GM12878 (cell line): Measurements from ENCODE around the gene MUC13. TPM values are rescaled to one million over a fixed set of nuclear protein-coding genes. Genes with fewer than 3 reads are reported as not detected.
A peak's percentile ranks its signal among the peaks of the same experiment; 100 is the strongest.

Experiments
- ATAC-seq: fragments of 200-7000 bp; cut with Tn5 transposase; 3 replicates; pipeline ENCODE4 v1.9.1; 2020; ENCODE audit warnings: mild to moderate bottlenecking, moderate library complexity
- BruUV-seq: library from RNA; stranded (reverse); fragments of 400-500 nt; replicated peaks from 2 replicates; lab custom pipeline; 2021; lab: Mats Ljungman, UMichigan
- CTCF ChIA-PET: fragments of 300-600 bp; sonication (Branson Sonifier 250); formaldehyde crosslinking; extraction: SDS; loops from one replicate; lab custom pipeline; 2021; ENCODE audit warnings: inconsistent platforms; lab: Yijun Ruan, JAX
- POLR2A ChIA-PET: fragments of 350-600 bp; formaldehyde crosslinking; extraction: SDS; loops from one replicate; lab custom pipeline; 2021; ENCODE audit warnings: inconsistent platforms; lab: Charles Lee
- RAD21 ChIA-PET: fragments of 300-600 bp; sonication (Branson Sonifier 250); formaldehyde crosslinking; loops from one replicate; lab custom pipeline; 2023; ENCODE audit warnings: antibody characterized with exemption; ENCODE audit not compliant: unreplicated experiment; lab: Charles Lee
- SMC1A ChIA-PET: fragments of 300-600 bp; sonication (Branson Sonifier 250); formaldehyde crosslinking; loops from one replicate; lab custom pipeline; 2023; ENCODE audit not compliant: unreplicated experiment, uncharacterized antibody; lab: Charles Lee
- DNase-seq: peaks from one replicate; pipeline ENCODE4 v3.0.0-alpha.2; 2011; ENCODE audit warnings: low read depth, low spot score
- FAIRE-seq: peaks from 3 replicates; lab custom pipeline; 2011; peaks lifted over from hg19 to GRCh38; lab: Jason Lieb, UNC
- H2AFZ ChIP-seq: 2 replicates; pipeline ENCODE4 v1.6.0; 2011; ENCODE audit warnings: low read depth, low read length, control low read depth; ENCODE audit not compliant: control insufficient read depth
- H3K27ac ChIP-seq: 2 replicates; pipeline ENCODE4 v1.5.1; 2011; ENCODE audit warnings: control low read depth; ENCODE audit not compliant: control insufficient read depth, insufficient read depth
- H3K27me3 ChIP-seq, 2 experiments: replicated peaks in 1 of 2; 2 replicates each; pipeline versions ENCODE4 v1.6.0 to v1.6.1; 2011; ENCODE audit warnings: low read length in 1 of 2; ENCODE audit not compliant: control insufficient read depth in 2 of 2, insufficient read depth in 2 of 2
- H3K36me3 ChIP-seq, 2 experiments: 2 replicates each; pipeline ENCODE4 v1.5.1; 2011; ENCODE audit warnings: low read length in 1 of 2; ENCODE audit not compliant: control insufficient read depth in 2 of 2, insufficient read depth in 2 of 2
- H3K4me1 ChIP-seq: 2 replicates; pipeline ENCODE4 v1.6.1; 2011; ENCODE audit warnings: mild to moderate bottlenecking, low read length, moderate library complexity, mixed read lengths; ENCODE audit not compliant: control insufficient read depth, insufficient read depth
- H3K4me2 ChIP-seq: 2 replicates; pipeline ENCODE4 v1.6.0; 2011; ENCODE audit warnings: control low read depth; ENCODE audit not compliant: control insufficient read depth, insufficient read depth
- H3K4me3 ChIP-seq: fragments of 200-600 bp; sonication (generic); 2 replicates; pipeline ENCODE4 v1.5.1; 2016
- H3K79me2 ChIP-seq: 2 replicates; pipeline ENCODE4 v1.6.0; 2011; ENCODE audit warnings: low read length; ENCODE audit not compliant: control insufficient read depth, insufficient read depth
- H3K9ac ChIP-seq: 2 replicates; pipeline ENCODE4 v1.8.0; 2011; ENCODE audit warnings: low read length, control low read depth, mixed read lengths; ENCODE audit not compliant: control insufficient read depth, insufficient read depth
- H3K9me3 ChIP-seq: replicated peaks from 3 replicates; pipeline ENCODE4 v1.5.1; 2011; ENCODE audit warnings: mild to moderate bottlenecking, low read length; ENCODE audit not compliant: control insufficient read depth, insufficient read depth
- H4K20me1 ChIP-seq: 2 replicates; pipeline ENCODE4 v1.6.0; 2011; ENCODE audit not compliant: control insufficient read depth, insufficient read depth
- CEBPB ChIP-seq, 2 experiments: fragments of 150-350 bp in 1 of 2; IDR thresholded peaks; 2 replicates each; pipeline ENCODE4 v1.6.1; 2012 to 2014; ENCODE audit warnings: low read depth in 2 of 2, low read length in 2 of 2, borderline replicate concordance in 1 of 2, inconsistent platforms in 1 of 2
- CREB1 ChIP-seq: IDR thresholded peaks from 2 replicates; pipeline ENCODE4 v1.6.1; 2012; ENCODE audit warnings: low read depth, mild to moderate bottlenecking, inconsistent platforms
- EGR1 ChIP-seq, 2 experiments: IDR thresholded peaks; 1 replicate in 1 of 2; 2 replicates in 1 of 2; pipeline ENCODE4 v1.6.1; 2011 to 2012; ENCODE audit warnings: low read depth in 2 of 2, low read length in 2 of 2, borderline replicate concordance in 1 of 2, mild to moderate bottlenecking in 1 of 2, moderate library complexity in 1 of 2
- IKZF1 ChIP-seq: fragments of 450-650 bp; conservative IDR thresholded peaks from 2 replicates; pipeline ENCODE4 v1.6.1; 2017; ENCODE audit warnings: antibody characterized with exemption, mild to moderate bottlenecking
- JUNB ChIP-seq: IDR thresholded peaks from 2 replicates; pipeline ENCODE4 v1.6.1; 2016; ENCODE audit warnings: antibody characterized with exemption, mild to moderate bottlenecking
- NFIC ChIP-seq: IDR thresholded peaks from 2 replicates; pipeline ENCODE4 v1.6.1; 2012; ENCODE audit warnings: low read depth, mild to moderate bottlenecking, inconsistent platforms, low read length, moderate library complexity
- PAX5 ChIP-seq: IDR thresholded peaks from 2 replicates; pipeline ENCODE4 v1.6.1; 2011; ENCODE audit warnings: low read depth, low read length, borderline replicate concordance
- RAD21 ChIP-seq: IDR thresholded peaks from 2 replicates; pipeline ENCODE4 v1.6.1; 2011; ENCODE audit warnings: mild to moderate bottlenecking, low read depth, low read length, moderate library complexity; ENCODE audit not compliant: insufficient read depth
- SMC3 ChIP-seq: IDR thresholded peaks from 2 replicates; pipeline ENCODE4 v1.6.1; 2011; ENCODE audit warnings: low read length, improper control_type of control experiment, borderline replicate concordance
- SPI1 ChIP-seq: IDR thresholded peaks from 2 replicates; pipeline ENCODE4 v1.6.1; 2011; ENCODE audit warnings: low read depth, mild to moderate bottlenecking, low read length, moderate library complexity, borderline replicate concordance; ENCODE audit not compliant: insufficient read depth
- STAT3 ChIP-seq: IDR thresholded peaks from 2 replicates; pipeline ENCODE4 v1.6.1; 2011; ENCODE audit warnings: low read depth, low read length, improper control_type of control experiment
- SUPT20H ChIP-seq: IDR thresholded peaks from 2 replicates; pipeline ENCODE4 v1.6.1; 2011; ENCODE audit warnings: low read depth, mild to moderate bottlenecking, low read length, moderate library complexity, borderline replicate concordance; ENCODE audit not compliant: control insufficient read depth
- SUZ12 ChIP-seq: fragments of 200-600 bp; sonication (generic); IDR thresholded peaks from one replicate; pipeline ENCODE4 v1.6.1; 2018; ENCODE audit warnings: antibody characterized with exemption, mild to moderate bottlenecking; ENCODE audit not compliant: unreplicated experiment
- ZBTB4 ChIP-seq: fragments of 450-650 bp; formaldehyde crosslinking; IDR thresholded peaks from 2 replicates; pipeline ENCODE4 v1.4.0; 2022; ENCODE audit warnings: mild to moderate bottlenecking, moderate library complexity
- WGBS: methylation state at CpG from one replicate; pipeline ENCODE4 v1.1.6; 2016; ENCODE audit warnings: low lambda C conversion rate; ENCODE audit not compliant: insufficient replicate concordance, insufficient coverage; ENCODE audit errors: missing lambda C conversion rate; 5-methylcytosine and 5-hydroxymethylcytosine counted together
- in situ Hi-C: fragments of 300-500 bp; cut with MboI; formaldehyde crosslinking; loops from 9 replicates; pipeline ENCODE4 v1.14.3; 2018; ENCODE audit warnings: mixed read lengths
- intact Hi-C: fragments of 100-400 bp; cut with micrococcal nuclease; formaldehyde crosslinking; loops from one replicate; pipeline ENCODE4 v1.14.2; 2022; ENCODE audit not compliant: unreplicated experiment
- polyA plus RNA-seq, 11 experiments: library from polyadenylated mRNA; depleted of rRNA in 4 of 11; unstranded in 6 of 11; stranded (reverse) in 5 of 11; fragments of >200 nt; fragmentation: Nextera tagmentation in 4 of 11; fragmentation: Illumina TruSeq in 1 of 11; extraction: Ambion mirVana in 4 of 11; extraction: Trizol in 1 of 11; gene quantifications; 1 replicate in 1 of 11; 2 replicates in 10 of 11; pipeline versions ENCODE4 v1.2.1 to v1.2.3, GENCODE V29; 2011 to 2016; ENCODE audit warnings: inconsistent platforms in 2 of 11, missing spikeins in 2 of 11, low read depth in 1 of 11
- total RNA-seq, 4 experiments: library from RNA; depleted of rRNA in 3 of 4; stranded (reverse); fragments of >200 nt in 3 of 4; fragmentation: Illumina TruSeq in 1 of 4; extraction: Trizol in 1 of 4; gene quantifications; 2 replicates each; pipeline versions ENCODE4 v1.2.1 to v1.2.3, GENCODE V29; 2013 to 2021

The MUC13 gene
- total and polyA plus RNA-seq, 10 of the 15 experiments (the other 5 are each of a cell fraction or from before 2014, with no cell fraction given) = 0.27 to 60.1 (median 0.76) TPM

GRCh38 chr3:124966521-124967445 lies 32.2 kb upstream of the MUC13 start:
- RAD21 ChIA-PET = no interaction called here

GRCh38 chr3:124965413-124965812 lies 30.9 kb upstream of the MUC13 start:
- ChIA-PET CTCF (interaction anchor here (0.6 to 1.3 kb wide), 3 partner anchors 27 to 54 kb away, joined by 3 read pairs; no protein-coding TSS in a partner anchor), SMC1A (interaction anchor here (1.7 to 2.9 kb wide), 4 partner anchors 13 to 38 kb away, joined by 8 to 18 read pairs (median 8); partner anchors contain the start of gene MUC13), RAD21 (no interaction called here), POLR2A (interaction anchor here (0.7 kb wide), 1 partner anchor 87 kb away, joined by 3 read pairs; no protein-coding TSS in a partner anchor)
- H3K4me1 ChIP-seq = no peaks in the 10 kb centered on the region
- H4K20me1 ChIP-seq = no peaks in the 10 kb centered on the region
- H3K9me3 ChIP-seq = no peaks in the 10 kb centered on the region
- H3K36me3 ChIP-seq = peaks cover 2 to 15% of the 10 kb centered on the region in 2 experiments
- no TSS peak for BruUV-seq
- no peak for FAIRE-seq
- no peaks in the 10 kb centered on the region for H3K79me2 ChIP-seq
- H3K4me3 ChIP-seq = no peak overlapping the region
- H3K27ac ChIP-seq = no peak overlapping the region
- intact Hi-C loops = no loop called here
- no peak overlapping the region for H3K4me2 ChIP-seq
- DNase-seq = peak; percentile 8
- peak; percentile 54 for ATAC-seq
- 47% methylated on average over 1 of the region's 1 CpG for WGBS
- in situ Hi-C loops = no loop called here
- H3K27me3 ChIP-seq = no peaks in the 10 kb centered on the region
- no peak overlapping the region for H3K9ac ChIP-seq
- no peak overlapping the region for H2AFZ ChIP-seq
- no peak for TF ChIP-seq SPI1
- TF ChIP-seq NFIC = no peak
- no peak for TF ChIP-seq STAT3
- no peak for TF ChIP-seq CREB1
- TF ChIP-seq IKZF1 = no peak
- TF ChIP-seq JUNB = 0 out of 2 replicates have a peak, but pooled peaks have one; percentile 25
- TF ChIP-seq ZBTB4 = no peak
- TF ChIP-seq RAD21 = no peak

More at GRCh38 chr3:124966521-124967445, 32.2 kb upstream of the MUC13 start:
- no peak for ATAC-seq
- 83% methylated on average over 7 of the region's 7 CpGs for WGBS
- no peak for FAIRE-seq
- H4K20me1 ChIP-seq = no peaks in the 10 kb centered on the region
- no peak for TF ChIP-seq SUZ12
- TF ChIP-seq SUPT20H = no peak
- TF ChIP-seq CEBPB (IDR thresholded peaks at IDR 0.05; ENCODE audit: borderline replicate concordance in 1 of 2, low read depth in 2 of 2, low read length in 2 of 2) = no peak
- no peak for TF ChIP-seq PAX5
- TF ChIP-seq EGR1 (IDR thresholded peaks at IDR 0.05; ENCODE audit: borderline replicate concordance in 1 of 2, low read depth in 2 of 2, low read length in 2 of 2) = no peak
- no peak for TF ChIP-seq SMC3
- H3K4me2 ChIP-seq = no peak overlapping the region
- H3K36me3 ChIP-seq = peaks cover 2 to 16% of the 10 kb centered on the region in 2 experiments
- H3K79me2 ChIP-seq = no peaks in the 10 kb centered on the region
- in situ Hi-C loops (no loop called here), intact Hi-C loops (no loop called here)
- no peak overlapping the region for H3K9ac ChIP-seq
- H3K27me3 ChIP-seq = no peaks in the 10 kb centered on the region
- SMC1A ChIA-PET = interaction anchor here (0.9 kb wide), 1 partner anchor 26 kb away, joined by 3 read pairs; no protein-coding TSS in a partner anchor
- H3K9me3 ChIP-seq = no peaks in the 10 kb centered on the region
- CTCF ChIA-PET = no interaction called here
- no peak overlapping the region for H2AFZ ChIP-seq
- H3K27ac ChIP-seq = no peak overlapping the region
- BruUV-seq = no TSS peak
- H3K4me3 ChIP-seq = no peak overlapping the region
- POLR2A ChIA-PET = no interaction called here
- H3K4me1 ChIP-seq = no peaks in the 10 kb centered on the region
- no peak for DNase-seq
